Measurements from ENCODE around the gene CAPN9. TPM values are rescaled to one million over a fixed set of nuclear protein-coding genes. Genes with fewer than 3 reads are reported as not detected.
A peak's percentile ranks its signal among the peaks of the same experiment; 100 is the strongest.
"Not testable (repeated sequence)": the region's sequence is repeated elsewhere in the genome, so short reads cannot be mapped to it uniquely, and the experiment has no call there.

CAPN9 gene
- total RNA-seq, 1 donor from 2014 or later, result 0.19 TPM

GRCh38 chr1:230713915-230714764 is 33.0 kb upstream of the CAPN9 start, which contains the start of gene AGT:
Gene AGT (minus strand): TSS chr1:230714122. CDS start chr1:230710823, 3,299 bp downstream.
- DNase-seq (ENCODE audit: low spot score), result peak; percentile 6
- Histone ChIP-seq H3F3A (ENCODE audit: low read depth) (no peaks in the 10 kb centered on the region), H3K4me3 (no peak within 1 kb of the TSS), H3K9me3 (ENCODE audit: low read depth) (no peaks in the 10 kb centered on the region), H3K4me2 (peak within 1 kb of the TSS; percentile 37), H2AFZ (replicated peaks) (peak within 1 kb of the TSS; percentile 51), H3K36me3 (no peaks in the 10 kb centered on the region), H3K4me1 (peaks cover 9% of the 10 kb centered on the region), H4K20me1 (ENCODE audit: low read depth) (no peaks in the 10 kb centered on the region), H3K27ac (no peak within 1 kb of the TSS), H3K9ac (no peak within 1 kb of the TSS), H3K79me2 (ENCODE audit: low read depth) (no peaks in the 10 kb centered on the region), H3K27me3 (no peaks in the 10 kb centered on the region)
- Mint-ChIP-seq H3K27me3 (ENCODE audit: insufficient read depth, low read depth) (peaks cover 6% of the 10 kb centered on the region), H3K36me3 (no peaks in the 10 kb centered on the region), H3K9me3 (peaks cover 3% of the 10 kb centered on the region), H3K4me3 (no peak within 1 kb of the TSS), H3K4me1 (peaks cover 9% of the 10 kb centered on the region), H3K27ac (peak within 1 kb of the TSS; percentile 80)
- TF ChIP-seq EZH2phosphoT487 (IDR thresholded peaks at IDR 0.05) (no peak), EZH2 (IDR thresholded peaks at IDR 0.05) (no peak)

GRCh38 chr1:230715510-230715909 is 31.7 kb upstream of the CAPN9 start:
- Histone ChIP-seq H3K36me3 (no peaks in the 10 kb centered on the region), H3K9ac (no peak overlapping the region), H3K27me3 (no peaks in the 10 kb centered on the region), H3K4me2 (no peak overlapping the region), H3K9me3 (ENCODE audit: low read depth) (no peaks in the 10 kb centered on the region), H3K79me2 (ENCODE audit: low read depth) (no peaks in the 10 kb centered on the region), H3K4me1 (peaks cover 9% of the 10 kb centered on the region), H3K27ac (no peak overlapping the region), H3K4me3 (no peak overlapping the region), H2AFZ (replicated peaks) (no peak overlapping the region), H3F3A (ENCODE audit: low read depth) (no peaks in the 10 kb centered on the region), H4K20me1 (ENCODE audit: low read depth) (no peaks in the 10 kb centered on the region)
- no peak overlapping the region for H3K4me3 Mint-ChIP-seq
- H3K9me3 Mint-ChIP-seq, result peaks cover 4% of the 10 kb centered on the region
- TF ChIP-seq EZH2phosphoT487 (IDR thresholded peaks at IDR 0.05), result no peak
- TF ChIP-seq CTCF (IDR thresholded peaks at IDR 0.05), result no peak
- no peak for TF ChIP-seq EZH2 (IDR thresholded peaks at IDR 0.05)
- no peak for DNase-seq (ENCODE audit: low spot score)
- peaks cover 9% of the 10 kb centered on the region for H3K4me1 Mint-ChIP-seq
- peaks cover 9% of the 10 kb centered on the region for H3K27me3 Mint-ChIP-seq (ENCODE audit: insufficient read depth, low read depth)
- H3K36me3 Mint-ChIP-seq, result no peaks in the 10 kb centered on the region
- no peak overlapping the region for H3K27ac Mint-ChIP-seq

- H2AFZ ChIP-seq (replicated peaks); H3K9me3 Mint-ChIP-seq; H3K9ac ChIP-seq; H3K79me2 ChIP-seq (ENCODE audit: low read depth); H3F3A ChIP-seq (ENCODE audit: low read depth); H3K4me1 ChIP-seq; H3K36me3 Mint-ChIP-seq; H4K20me1 ChIP-seq (ENCODE audit: low read depth); DNase-seq (ENCODE audit: low spot score); H3K27ac ChIP-seq; H3K4me2 ChIP-seq; H3K27me3 ChIP-seq; H3K4me3 ChIP-seq; H3K4me3 Mint-ChIP-seq; H3K36me3 ChIP-seq; H3K9me3 ChIP-seq (ENCODE audit: low read depth); H3K4me1 Mint-ChIP-seq; H3K27ac Mint-ChIP-seq: not testable (repeated sequence)
- peaks cover 11% of the 10 kb centered on the region for H3K27me3 Mint-ChIP-seq (ENCODE audit: insufficient read depth, low read depth)
These were observed 30.7 kb upstream of the CAPN9 start for GRCh38 chr1:230716453-230716852.

GRCh38 chr1:230717251-230717650 is 29.9 kb upstream of the CAPN9 start:
- Histone ChIP-seq H3F3A (ENCODE audit: low read depth) (no peaks in the 10 kb centered on the region), H4K20me1 (ENCODE audit: low read depth) (no peaks in the 10 kb centered on the region), H2AFZ (replicated peaks) (no peak overlapping the region), H3K27me3 (no peaks in the 10 kb centered on the region), H3K4me2 (no peak overlapping the region), H3K4me3 (no peak overlapping the region), H3K27ac (no peak overlapping the region), H3K36me3 (no peaks in the 10 kb centered on the region), H3K9me3 (ENCODE audit: low read depth) (no peaks in the 10 kb centered on the region), H3K4me1 (peaks cover 9% of the 10 kb centered on the region), H3K79me2 (ENCODE audit: low read depth) (no peaks in the 10 kb centered on the region), H3K9ac (no peak overlapping the region)
- Mint-ChIP-seq H3K36me3 (no peaks in the 10 kb centered on the region), H3K27ac (no peak overlapping the region), H3K27me3 (ENCODE audit: insufficient read depth, low read depth) (peaks cover 11% of the 10 kb centered on the region), H3K4me1 (peaks cover 9% of the 10 kb centered on the region), H3K4me3 (no peak overlapping the region), H3K9me3 (peaks cover 12% of the 10 kb centered on the region)
- DNase-seq (ENCODE audit: low spot score), result no peak
- TF ChIP-seq CTCF (IDR thresholded peaks at IDR 0.05) (no peak), EZH2 (IDR thresholded peaks at IDR 0.05) (no peak), EZH2phosphoT487 (IDR thresholded peaks at IDR 0.05) (no peak)

- not testable (repeated sequence) for H3K9ac ChIP-seq; H4K20me1 ChIP-seq (ENCODE audit: low read depth); H3K4me1 Mint-ChIP-seq; H3K27ac Mint-ChIP-seq; H3K4me3 ChIP-seq; H3K4me1 ChIP-seq; H3K27me3 ChIP-seq; H3K4me2 ChIP-seq; H3K36me3 ChIP-seq; H3K4me3 Mint-ChIP-seq; H3F3A ChIP-seq (ENCODE audit: low read depth); H3K36me3 Mint-ChIP-seq; H3K79me2 ChIP-seq (ENCODE audit: low read depth); H2AFZ ChIP-seq (replicated peaks); H3K27ac ChIP-seq; H3K9me3 ChIP-seq (ENCODE audit: low read depth); H3K27me3 Mint-ChIP-seq (ENCODE audit: insufficient read depth, low read depth); DNase-seq (ENCODE audit: low spot score)
- H3K9me3 Mint-ChIP-seq, result peaks cover 15% of the 10 kb centered on the region
These were observed 25.2 kb upstream of the CAPN9 start for GRCh38 chr1:230721849-230722522.

Measured in neural progenitor cell (in vitro differentiated cells).